HepG2 (cell line): ENCODE data around the gene SESN3. TPM values are rescaled to one million over a fixed set of nuclear protein-coding genes. Genes with fewer than 3 reads are reported as not detected.

ENCODE experiments used
- ATAC-seq: fragments of 200-7000 bp; cut with Tn5 transposase; 3 replicates; pipeline ENCODE4 v1.9.1; 2020; ENCODE audit warnings: mild to moderate bottlenecking, moderate library complexity
- BruUV-seq: library from RNA; stranded (reverse); fragments of 400-500 nt; replicated peaks from 2 replicates; lab custom pipeline; 2021; lab: Mats Ljungman, UMichigan
- CTCF ChIA-PET: fragments of 300-600 bp; formaldehyde crosslinking; extraction: SDS; loops from one replicate; lab custom pipeline; 2021; ENCODE audit warnings: low total read pairs, inconsistent platforms, low intra/inter-chr PET ratio; lab: Yijun Ruan, JAX
- POLR2A ChIA-PET: fragments of 350-600 bp; sonication (Branson Sonifier 250); formaldehyde crosslinking; loops from one replicate; lab custom pipeline; 2020; ENCODE audit warnings: antibody characterized with exemption, inconsistent platforms; lab: Yijun Ruan, JAX
- DNase-seq: peaks from one replicate; pipeline ENCODE4 v3.0.0-alpha.2; 2015; ENCODE audit warnings: low spot score
- FAIRE-seq: peaks from 3 replicates; lab custom pipeline; 2011; peaks lifted over from hg19 to GRCh38; lab: Jason Lieb, UNC
- H2AFZ ChIP-seq: one replicate; pipeline ENCODE4 v1.6.1; 2011; ENCODE audit warnings: low read length, inconsistent platforms
- H3K27ac ChIP-seq: fragments of 300-600 bp; 3 replicates; pipeline ENCODE4 v1.8.0; 2011; ENCODE audit warnings: mixed run types, mild to moderate bottlenecking, mixed read lengths, low read length, inconsistent platforms; ENCODE audit not compliant: insufficient read depth; ENCODE audit errors: extremely low read length
- H3K27me3 ChIP-seq, 2 experiments: fragments of 200-600 bp in 1 of 2; 2 replicates in 1 of 2; 3 replicates in 1 of 2; pipeline versions ENCODE4 v1.6.0 to v1.8.0; 2011; ENCODE audit warnings: low read length in 2 of 2, mild to moderate bottlenecking in 2 of 2, moderate library complexity in 2 of 2, inconsistent platforms in 1 of 2; ENCODE audit not compliant: insufficient read depth in 2 of 2, control insufficient read depth in 1 of 2
- H3K36me3 ChIP-seq, 2 experiments: fragments of 200-600 bp in 1 of 2; replicated peaks in 1 of 2; 2 replicates in 1 of 2; 3 replicates in 1 of 2; pipeline versions ENCODE4 v1.5.1 to v1.8.0; 2011; ENCODE audit warnings: low read length in 2 of 2, inconsistent platforms in 1 of 2; ENCODE audit not compliant: insufficient read depth in 2 of 2, control insufficient read depth in 1 of 2
- H3K4me1 ChIP-seq: 2 replicates; pipeline ENCODE4 v1.5.1; 2012; ENCODE audit warnings: low read length, inconsistent platforms; ENCODE audit not compliant: insufficient read depth
- H3K4me2 ChIP-seq: 2 replicates; pipeline ENCODE4 v1.6.0; 2011; ENCODE audit warnings: low read depth, low read length, inconsistent platforms
- H3K4me3 ChIP-seq, 3 experiments: fragments of 200-600 bp in 1 of 3; sonication (generic), shearing (Covaris generic) in 1 of 3; replicated peaks in 1 of 3; 2 replicates each; pipeline ENCODE4 v1.5.1; 2011 to 2016; ENCODE audit warnings: low read length in 3 of 3, inconsistent platforms in 2 of 3, low read depth in 2 of 3, mild to moderate bottlenecking in 2 of 3, control low read depth in 1 of 3, mixed read lengths in 1 of 3; ENCODE audit not compliant: insufficient read depth in 1 of 3
- H3K79me2 ChIP-seq: one replicate; pipeline ENCODE4 v1.6.1; 2011; ENCODE audit warnings: low read length, inconsistent platforms; ENCODE audit not compliant: insufficient read depth
- H3K9ac ChIP-seq: 2 replicates; pipeline ENCODE4 v1.6.0; 2011; ENCODE audit warnings: mild to moderate bottlenecking, low read depth, low read length, inconsistent platforms; ENCODE audit not compliant: insufficient read depth
- H3K9me3 ChIP-seq: 2 replicates; pipeline ENCODE4 v1.5.1; 2012; ENCODE audit warnings: mild to moderate bottlenecking, low read length
- H4K20me1 ChIP-seq: 2 replicates; pipeline ENCODE4 v1.6.0; 2011; ENCODE audit warnings: inconsistent platforms, mild to moderate bottlenecking, low read length, moderate library complexity; ENCODE audit not compliant: insufficient read depth
- FOSL2 ChIP-seq: sonication (generic); formaldehyde crosslinking; IDR thresholded peaks from 2 replicates; pipeline ENCODE4 v1.4.0; 2020; ENCODE audit warnings: missing genetic modification reagents
- MXI1 ChIP-seq: IDR thresholded peaks from 3 replicates; pipeline ENCODE4 v1.6.1; 2012; ENCODE audit warnings: low read depth, low read length, inconsistent platforms, borderline replicate concordance
- NFYB ChIP-seq: sonication (generic); formaldehyde crosslinking; IDR thresholded peaks from 2 replicates; pipeline ENCODE4 v1.4.0; 2020; ENCODE audit warnings: missing genetic modification reagents
- NFYC ChIP-seq: IDR thresholded peaks from 2 replicates; pipeline ENCODE4 v1.6.1; 2016; ENCODE audit warnings: missing genetic modification reagents, missing compliant biosample characterization
- RFX5 ChIP-seq: IDR thresholded peaks from 2 replicates; pipeline ENCODE4 v1.6.1; 2011; ENCODE audit warnings: low read depth, low read length, improper control_type of control experiment
- RFXANK ChIP-seq: IDR thresholded peaks from 2 replicates; pipeline ENCODE4 v1.6.1; 2016
- RFXAP ChIP-seq: sonication (generic); formaldehyde crosslinking; IDR thresholded peaks from 2 replicates; pipeline ENCODE4 v1.4.0; 2020; ENCODE audit warnings: missing genetic modification reagents, borderline replicate concordance
- ZNF205 ChIP-seq: IDR thresholded peaks from 2 replicates; pipeline ENCODE4 v1.6.1; 2018; ENCODE audit warnings: missing biosample characterization, missing genetic modification reagents
- WGBS: methylation state at CpG from one replicate; pipeline ENCODE4 v1.1.6; 2017; ENCODE audit warnings: low lambda C conversion rate; 5-methylcytosine and 5-hydroxymethylcytosine counted together
- in situ Hi-C: cut with HindIII; loops from 2 replicates; pipeline ENCODE4 v1.10.0; 2017; ENCODE audit warnings: low pct_unique_long_range_greater_than_20kb; ENCODE audit not compliant: extremely low pct_ligation_motif_present
- intact Hi-C: fragments of 100-400 bp; cut with micrococcal nuclease; formaldehyde crosslinking; loops from one replicate; pipeline ENCODE4 v1.10.0; 2022; ENCODE audit not compliant: unreplicated experiment
- polyA plus RNA-seq, 8 experiments: library from polyadenylated mRNA; depleted of rRNA in 3 of 8; stranded (reverse) in 7 of 8; unstranded in 1 of 8; fragments of >200 nt; fragmentation: Illumina TruSeq in 4 of 8; extraction: Trizol in 4 of 8; gene quantifications; 2 replicates each; pipeline versions ENCODE4 v1.2.1 to v1.2.3, GENCODE V29; 2011 to 2016; ENCODE audit warnings: low read depth in 4 of 8, missing spikeins in 1 of 8, mixed read lengths in 1 of 8; ENCODE audit not compliant: insufficient read depth in 1 of 8
- total RNA-seq, 5 experiments: library from RNA; depleted of rRNA; stranded (reverse); fragments of >200 nt; fragmentation: Illumina TruSeq; extraction: Trizol; gene quantifications; 2 replicates each; pipeline ENCODE4 v1.2.3, GENCODE V29; 2016; ENCODE audit warnings: low read depth in 1 of 5
- TF ChIP-seq, protein P1 (sequence below): sonication (generic); formaldehyde crosslinking; IDR thresholded peaks from 2 replicates; pipeline ENCODE4 v1.8.1; 2022; ENCODE audit warnings: mild to moderate bottlenecking, missing genetic modification reagents
- TF ChIP-seq, protein P2 (sequence below): sonication (generic); formaldehyde crosslinking; IDR thresholded peaks from 2 replicates; pipeline ENCODE4 v1.4.0; 2020; ENCODE audit warnings: missing genetic modification reagents
- TF ChIP-seq, protein P3 (sequence below): sonication (generic); formaldehyde crosslinking; IDR thresholded peaks from 2 replicates; pipeline ENCODE4 v1.4.0; 2020; ENCODE audit warnings: missing genetic modification reagents, borderline replicate concordance

The SESN3 gene
- total and polyA plus RNA-seq, 2 of the 13 experiments (the other 11 are each of a cell fraction or from before 2014, with no cell fraction given), result 0.53 to 0.86 TPM

DNA sequence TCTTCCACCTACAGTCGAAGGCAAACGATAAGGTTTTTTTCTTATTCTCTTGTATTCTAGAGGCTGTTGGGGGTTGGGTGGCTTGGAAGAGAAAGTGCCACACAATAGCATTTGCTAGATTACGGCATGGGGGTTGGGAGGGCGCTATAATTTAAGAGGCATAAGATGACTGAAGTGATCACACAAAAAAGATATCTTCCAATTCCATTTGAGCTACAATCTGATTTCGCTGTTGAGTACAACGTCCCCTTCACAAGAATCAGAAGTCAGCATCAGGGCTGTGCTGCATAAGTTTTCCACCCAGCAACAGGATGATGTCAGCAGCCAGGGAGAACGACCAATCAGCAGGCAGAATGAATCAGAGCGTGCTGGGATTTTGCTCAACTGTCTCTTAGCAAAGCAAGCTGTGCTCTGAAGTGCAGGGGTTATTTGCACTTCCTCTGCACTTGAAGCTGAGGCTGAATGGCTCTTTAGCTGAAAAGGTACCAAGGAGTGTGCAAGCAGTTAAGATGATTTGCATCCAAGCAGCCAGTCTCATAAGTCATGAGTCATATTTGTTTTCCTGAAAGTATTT lies 23.2 kb upstream of the SESN3 start:
- H3K27ac ChIP-seq, result no peak overlapping the region
- no peaks in the 10 kb centered on the region for H3K79me2 ChIP-seq
- POLR2A ChIA-PET, result no interaction called here
- H3K9me3 ChIP-seq, result no peaks in the 10 kb centered on the region
- CTCF ChIA-PET, result no interaction called here
- no peaks in the 10 kb centered on the region for H3K36me3 ChIP-seq
- in situ Hi-C loops, result no loop called here
- H3K4me2 ChIP-seq, result no peak overlapping the region
- no peak overlapping the region for H2AFZ ChIP-seq
- under 1% methylated on average over 7 of the region's 8 CpGs for WGBS
- H3K4me3 ChIP-seq, result no peak overlapping the region
- H3K27me3 ChIP-seq, result peaks cover 0 to 9% of the 10 kb centered on the region in 2 experiments; a peak in 1 of 5 replicates
- FAIRE-seq, result no peak
- no TSS peak for BruUV-seq
- peak; percentile 99 for TF ChIP-seq RFXAP
- TF ChIP-seq, protein P1, sequence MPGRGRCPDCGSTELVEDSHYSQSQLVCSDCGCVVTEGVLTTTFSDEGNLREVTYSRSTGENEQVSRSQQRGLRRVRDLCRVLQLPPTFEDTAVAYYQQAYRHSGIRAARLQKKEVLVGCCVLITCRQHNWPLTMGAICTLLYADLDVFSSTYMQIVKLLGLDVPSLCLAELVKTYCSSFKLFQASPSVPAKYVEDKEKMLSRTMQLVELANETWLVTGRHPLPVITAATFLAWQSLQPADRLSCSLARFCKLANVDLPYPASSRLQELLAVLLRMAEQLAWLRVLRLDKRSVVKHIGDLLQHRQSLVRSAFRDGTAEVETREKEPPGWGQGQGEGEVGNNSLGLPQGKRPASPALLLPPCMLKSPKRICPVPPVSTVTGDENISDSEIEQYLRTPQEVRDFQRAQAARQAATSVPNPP (CRISPR knock-in tag), result no peak
- TF ChIP-seq RFXANK (CRISPR knock-in tag), result peak; percentile 90
- TF ChIP-seq FOSL2 (CRISPR knock-in tag), result peak; percentile 44
- no peak for TF ChIP-seq ZNF205 (CRISPR knock-in tag)
- peak; percentile 63 for TF ChIP-seq NFYC (CRISPR knock-in tag)
- TF ChIP-seq MXI1, result no peak
- TF ChIP-seq RFX5, result peak; percentile 98
- TF ChIP-seq, protein P2, sequence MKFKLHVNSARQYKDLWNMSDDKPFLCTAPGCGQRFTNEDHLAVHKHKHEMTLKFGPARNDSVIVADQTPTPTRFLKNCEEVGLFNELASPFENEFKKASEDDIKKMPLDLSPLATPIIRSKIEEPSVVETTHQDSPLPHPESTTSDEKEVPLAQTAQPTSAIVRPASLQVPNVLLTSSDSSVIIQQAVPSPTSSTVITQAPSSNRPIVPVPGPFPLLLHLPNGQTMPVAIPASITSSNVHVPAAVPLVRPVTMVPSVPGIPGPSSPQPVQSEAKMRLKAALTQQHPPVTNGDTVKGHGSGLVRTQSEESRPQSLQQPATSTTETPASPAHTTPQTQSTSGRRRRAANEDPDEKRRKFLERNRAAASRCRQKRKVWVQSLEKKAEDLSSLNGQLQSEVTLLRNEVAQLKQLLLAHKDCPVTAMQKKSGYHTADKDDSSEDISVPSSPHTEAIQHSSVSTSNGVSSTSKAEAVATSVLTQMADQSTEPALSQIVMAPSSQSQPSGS (CRISPR knock-in tag), result no peak
- TF ChIP-seq, protein P3, sequence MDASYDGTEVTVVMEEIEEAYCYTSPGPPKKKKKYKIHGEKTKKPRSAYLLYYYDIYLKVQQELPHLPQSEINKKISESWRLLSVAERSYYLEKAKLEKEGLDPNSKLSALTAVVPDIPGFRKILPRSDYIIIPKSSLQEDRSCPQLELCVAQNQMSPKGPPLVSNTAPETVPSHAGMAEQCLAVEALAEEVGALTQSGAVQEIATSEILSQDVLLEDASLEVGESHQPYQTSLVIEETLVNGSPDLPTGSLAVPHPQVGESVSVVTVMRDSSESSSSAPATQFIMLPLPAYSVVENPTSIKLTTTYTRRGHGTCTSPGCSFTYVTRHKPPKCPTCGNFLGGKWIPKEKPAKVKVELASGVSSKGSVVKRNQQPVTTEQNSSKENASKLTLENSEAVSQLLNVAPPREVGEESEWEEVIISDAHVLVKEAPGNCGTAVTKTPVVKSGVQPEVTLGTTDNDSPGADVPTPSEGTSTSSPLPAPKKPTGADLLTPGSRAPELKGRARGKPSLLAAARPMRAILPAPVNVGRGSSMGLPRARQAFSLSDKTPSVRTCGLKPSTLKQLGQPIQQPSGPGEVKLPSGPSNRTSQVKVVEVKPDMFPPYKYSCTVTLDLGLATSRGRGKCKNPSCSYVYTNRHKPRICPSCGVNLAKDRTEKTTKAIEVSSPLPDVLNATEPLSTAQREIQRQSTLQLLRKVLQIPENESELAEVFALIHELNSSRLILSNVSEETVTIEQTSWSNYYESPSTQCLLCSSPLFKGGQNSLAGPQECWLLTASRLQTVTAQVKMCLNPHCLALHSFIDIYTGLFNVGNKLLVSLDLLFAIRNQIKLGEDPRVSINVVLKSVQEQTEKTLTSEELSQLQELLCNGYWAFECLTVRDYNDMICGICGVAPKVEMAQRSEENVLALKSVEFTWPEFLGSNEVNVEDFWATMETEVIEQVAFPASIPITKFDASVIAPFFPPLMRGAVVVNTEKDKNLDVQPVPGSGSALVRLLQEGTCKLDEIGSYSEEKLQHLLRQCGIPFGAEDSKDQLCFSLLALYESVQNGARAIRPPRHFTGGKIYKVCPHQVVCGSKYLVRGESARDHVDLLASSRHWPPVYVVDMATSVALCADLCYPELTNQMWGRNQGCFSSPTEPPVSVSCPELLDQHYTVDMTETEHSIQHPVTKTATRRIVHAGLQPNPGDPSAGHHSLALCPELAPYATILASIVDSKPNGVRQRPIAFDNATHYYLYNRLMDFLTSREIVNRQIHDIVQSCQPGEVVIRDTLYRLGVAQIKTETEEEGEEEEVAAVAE, result peak; percentile 96
- TF ChIP-seq NFYB (CRISPR knock-in tag), result peak; percentile 50; the same call in 1 of the 2 replicates
- TF ChIP-seq, all 625 proteins: peak for 7
- 0 out of 2 replicates have a peak, but pooled peaks cover 8% of the 10 kb centered on the region for H3K4me1 ChIP-seq
- DNase-seq (peak; percentile 32), ATAC-seq (peak; percentile 80)
- no peak overlapping the region for H3K9ac ChIP-seq
- intact Hi-C loops, result no loop called here
- H4K20me1 ChIP-seq, result no peaks in the 10 kb centered on the region
